VCaP (cell line): ENCODE results near the gene LIMA1.

Experiments used
- H3K27ac ChIP-seq: fragments of 450-650 bp; 2 replicates; pipeline ENCODE4 v1.5.1; 2017
- CTCF ChIP-seq: fragments of 450-650 bp; conservative IDR thresholded peaks from 2 replicates; pipeline ENCODE4 v1.5.1; 2017; ENCODE audit warnings: mild to moderate bottlenecking, moderate library complexity

LIMA1 gene

GRCh38 chr12:50242751-50243191, 40.5 kb downstream of the LIMA1 start:
- TF ChIP-seq CTCF, result no peak
- peak overlapping the region; percentile 14 for H3K27ac ChIP-seq

- TF ChIP-seq CTCF, result no peak
- H3K27ac ChIP-seq, result peak overlapping the region; percentile 64
These were observed 42.1 kb downstream of the LIMA1 start for GRCh38 chr12:50241178-50241577.

- peak overlapping the region; percentile 64 for H3K27ac ChIP-seq
- no peak for TF ChIP-seq CTCF
These were observed 42.6 kb downstream of the LIMA1 start for GRCh38 chr12:50240792-50241114.

GRCh38 chr12:50240096-50240791, 43.1 kb downstream of the LIMA1 start:
- H3K27ac ChIP-seq, result peak overlapping the region; percentile 64
- no peak for TF ChIP-seq CTCF

GRCh38 chr12:50239355-50239891, 43.9 kb downstream of the LIMA1 start:
- no peak for TF ChIP-seq CTCF
- no peak overlapping the region for H3K27ac ChIP-seq

GRCh38 chr12:50234347-50234746, 49.0 kb downstream of the LIMA1 start:
- TF ChIP-seq CTCF, result no peak
- H3K27ac ChIP-seq, result no peak overlapping the region

GRCh38 chr12:50232771-50233209, 50.5 kb downstream of the LIMA1 start:
- no peak for TF ChIP-seq CTCF
- no peak overlapping the region for H3K27ac ChIP-seq
